HepG2 (cell line): ENCODE data around the gene BTG2. TPM values are rescaled to one million over a fixed set of nuclear protein-coding genes. Genes with fewer than 3 reads are reported as not detected.
A peak's percentile ranks its signal among the peaks of the same experiment; 100 is the strongest.

Experiments
- AHDC1 ChIP-seq: sonication (generic); formaldehyde crosslinking; IDR thresholded peaks from 2 replicates; pipeline ENCODE4 v1.5.1; 2020; ENCODE audit warnings: mild to moderate bottlenecking, missing genetic modification reagents, borderline replicate concordance
- AKAP8 ChIP-seq: sonication (generic); formaldehyde crosslinking; IDR thresholded peaks from 2 replicates; pipeline ENCODE4 v1.5.1; 2020; ENCODE audit warnings: mild to moderate bottlenecking, missing genetic modification reagents
- FLYWCH1 ChIP-seq: sonication (generic); formaldehyde crosslinking; IDR thresholded peaks from 2 replicates; pipeline ENCODE4 v1.8.1; 2023; ENCODE audit warnings: mild to moderate bottlenecking, missing genetic modification reagents
- FUBP1 ChIP-seq: sonication (generic); formaldehyde crosslinking; IDR thresholded peaks from 2 replicates; pipeline ENCODE4 v1.5.1; 2020; ENCODE audit warnings: missing genetic modification reagents, mild to moderate bottlenecking, borderline replicate concordance
- GLI4 ChIP-seq: sonication (generic); formaldehyde crosslinking; IDR thresholded peaks from 2 replicates; pipeline ENCODE4 v1.5.1; 2020; ENCODE audit warnings: missing genetic modification reagents, mild to moderate bottlenecking, moderate library complexity, borderline replicate concordance
- IKZF4 ChIP-seq: sonication (generic); formaldehyde crosslinking; IDR thresholded peaks from 2 replicates; pipeline ENCODE4 v1.5.1; 2020; ENCODE audit warnings: borderline replicate concordance, mild to moderate bottlenecking, low read depth, missing genetic modification reagents; ENCODE audit errors: not compliant biosample characterization
- KDM6A ChIP-seq: IDR thresholded peaks from 2 replicates; pipeline ENCODE4 v1.6.1; 2016; ENCODE audit warnings: low read depth
- RFX5 ChIP-seq: IDR thresholded peaks from 2 replicates; pipeline ENCODE4 v1.6.1; 2011; ENCODE audit warnings: low read depth, low read length, improper control_type of control experiment
- RNF2 ChIP-seq: fragments of 450-650 bp; conservative IDR thresholded peaks from 2 replicates; pipeline ENCODE4 v1.6.1; 2016; ENCODE audit warnings: low read depth
- SAP130 ChIP-seq: IDR thresholded peaks from 2 replicates; pipeline ENCODE4 v1.6.1; 2016; ENCODE audit warnings: low read depth
- SATB2 ChIP-seq: sonication (generic); formaldehyde crosslinking; IDR thresholded peaks from 2 replicates; pipeline ENCODE4 v1.5.0; 2020; ENCODE audit warnings: missing genetic modification reagents
- TBX2 ChIP-seq: sonication (generic); formaldehyde crosslinking; IDR thresholded peaks from 2 replicates; pipeline ENCODE4 v1.5.0; 2020; ENCODE audit warnings: missing genetic modification reagents, mild to moderate bottlenecking, borderline replicate concordance
- THAP11 ChIP-seq: IDR thresholded peaks from 2 replicates; pipeline ENCODE4 v1.6.1; 2016; ENCODE audit warnings: missing biosample characterization, missing genetic modification reagents
- U2AF1 ChIP-seq: fragments of 200-400 bp; formaldehyde crosslinking; optimal IDR thresholded peaks from 2 replicates; pipeline ENCODE3; 2017; ENCODE audit warnings: mild to moderate bottlenecking, low read depth, low read length
- ZBTB26 ChIP-seq: IDR thresholded peaks from 2 replicates; pipeline ENCODE4 v1.6.1; 2016; ENCODE audit warnings: missing compliant biosample characterization, missing genetic modification reagents, borderline replicate concordance
- ZNF143 ChIP-seq: sonication (generic); formaldehyde crosslinking; IDR thresholded peaks from 2 replicates; pipeline ENCODE4 v1.4.0; 2020; ENCODE audit warnings: missing genetic modification reagents
- ZNF513 ChIP-seq: sonication (generic); formaldehyde crosslinking; conservative IDR thresholded peaks from 2 replicates; pipeline ENCODE4 v1.5.0; 2020; ENCODE audit warnings: missing genetic modification reagents
- ZNF589 ChIP-seq: sonication (generic); formaldehyde crosslinking; conservative IDR thresholded peaks from 2 replicates; pipeline ENCODE4 v1.8.0; 2022; ENCODE audit warnings: mild to moderate bottlenecking, moderate library complexity, missing genetic modification reagents
- ZNF7 ChIP-seq: IDR thresholded peaks from 2 replicates; pipeline ENCODE4 v1.6.1; 2016; ENCODE audit warnings: missing biosample characterization, missing genetic modification reagents
- polyA plus RNA-seq, 8 experiments: library from polyadenylated mRNA; depleted of rRNA in 3 of 8; stranded (reverse) in 7 of 8; unstranded in 1 of 8; fragments of >200 nt; fragmentation: Illumina TruSeq in 4 of 8; extraction: Trizol in 4 of 8; gene quantifications; 2 replicates each; pipeline versions ENCODE4 v1.2.1 to v1.2.3, GENCODE V29; 2011 to 2016; ENCODE audit warnings: low read depth in 4 of 8, missing spikeins in 1 of 8, mixed read lengths in 1 of 8; ENCODE audit not compliant: insufficient read depth in 1 of 8
- total RNA-seq, 5 experiments: library from RNA; depleted of rRNA; stranded (reverse); fragments of >200 nt; fragmentation: Illumina TruSeq; extraction: Trizol; gene quantifications; 2 replicates each; pipeline ENCODE4 v1.2.3, GENCODE V29; 2016; ENCODE audit warnings: low read depth in 1 of 5

Gene BTG2
- total and polyA plus RNA-seq, 2 of the 13 experiments (the other 11 are each of a cell fraction or from before 2014, with no cell fraction given) = 13.6 to 18.3 TPM

- no peak for TF ChIP-seq AHDC1
- no peak for TF ChIP-seq ZNF143
- TF ChIP-seq TBX2 (CRISPR knock-in tag) = peak; percentile 30; the same call in 1 of the 2 replicates
- TF ChIP-seq SATB2 (CRISPR knock-in tag) = no peak
- TF ChIP-seq ZNF513 (CRISPR knock-in tag) = no peak
- no peak for TF ChIP-seq FLYWCH1 (CRISPR knock-in tag)
- no peak for TF ChIP-seq IKZF4 (CRISPR knock-in tag)
- TF ChIP-seq FUBP1 = no peak
- TF ChIP-seq KDM6A = no peak
- TF ChIP-seq RFX5 = peak; percentile 42; the same call in 1 of the 2 replicates
- peak; percentile 30; the same call in 1 of the 2 replicates for TF ChIP-seq THAP11 (CRISPR knock-in tag)
- peak; percentile 25; the same call in 1 of the 2 replicates for TF ChIP-seq SAP130
- TF ChIP-seq GLI4 (CRISPR knock-in tag) = no peak
- no peak for TF ChIP-seq RNF2
- no peak for TF ChIP-seq ZNF7 (CRISPR knock-in tag)
- TF ChIP-seq ZBTB26 = peak; percentile 41; the same call in 1 of the 2 replicates
- no peak for TF ChIP-seq AKAP8
- TF ChIP-seq ZNF589 (CRISPR knock-in tag) = no peak
- peak; percentile 14 for TF ChIP-seq U2AF1
These were observed 14.8 kb upstream of the BTG2 start (continued) for GRCh38 chr1:203290261-203291089.
